ENCODE measurements around the gene TNS1. TPM values are rescaled to one million over a fixed set of nuclear protein-coding genes. Genes with fewer than 3 reads are reported as not detected.

TNS1 gene
- total RNA-seq, 4 donors from 2014 or later = 169 to 316 (median 229) TPM

- Histone ChIP-seq H3K4me3 (replicated peaks in 1 of 3) (no peak overlapping the region), H3K27ac (peak overlapping the region in 2 of 3 donors; percentile 7 to 39), H3K36me3 (peaks cover 33 to 44% of the 10 kb centered on the region in 2 donors), H3K27me3 (no peaks in the 10 kb centered on the region), H3K4me1 (peaks cover 13 to 42% of the 10 kb centered on the region in 2 donors), H3K9me3 (no peaks in the 10 kb centered on the region)
- intact Hi-C loops (cut with DNase I) = no loop called here
- no peak for DNase-seq
- WGBS, 2 donors = 88 to 98% methylated on average over 4 of the region's 4 CpGs
- no peak for TF ChIP-seq POLR2A (IDR thresholded peaks at IDR 0.05)
- TF ChIP-seq CTCF (IDR thresholded peaks at IDR 0.05) = no peak
Observed at GRCh38 chr2:217875556-217876252, 127.1 kb downstream of the TNS1 start.

GRCh38 chr2:217875138-217875537, 127.7 kb downstream of the TNS1 start:
- intact Hi-C loops (cut with DNase I) = no loop called here
- H3K36me3 ChIP-seq = peaks cover 31 to 44% of the 10 kb centered on the region in 2 donors
- H3K27ac ChIP-seq = no peak overlapping the region

GRCh38 chr2:217873371-217873770, 129.4 kb downstream of the TNS1 start:
- DNase-seq = no peak
- no peak for TF ChIP-seq CTCF (IDR thresholded peaks at IDR 0.05)
- TF ChIP-seq POLR2A (IDR thresholded peaks at IDR 0.05) = no peak
- no peak overlapping the region for H3K27ac ChIP-seq
- H3K4me1 ChIP-seq = peaks cover 0 to 18% of the 10 kb centered on the region in 2 donors
- no peaks in the 10 kb centered on the region for H3K9me3 ChIP-seq
- H3K4me3 ChIP-seq (replicated peaks in 1 of 3) = no peak overlapping the region
- H3K27me3 ChIP-seq = no peaks in the 10 kb centered on the region
- 86 to 89% methylated on average over 8 of the region's 8 CpGs for WGBS, 2 donors
- H3K36me3 ChIP-seq = peaks cover 31 to 37% of the 10 kb centered on the region in 2 donors
- intact Hi-C loops (cut with DNase I) = no loop called here

More at GRCh38 chr2:217875138-217875537, 127.7 kb downstream of the TNS1 start:
- Histone ChIP-seq H3K9me3 (no peaks in the 10 kb centered on the region), H3K4me3 (replicated peaks in 1 of 3) (no peak overlapping the region), H3K27me3 (no peaks in the 10 kb centered on the region), H3K4me1 (peaks cover 13 to 36% of the 10 kb centered on the region in 2 donors)
- no peak for TF ChIP-seq POLR2A (IDR thresholded peaks at IDR 0.05)
- TF ChIP-seq CTCF (IDR thresholded peaks at IDR 0.05) = no peak
- WGBS, 2 donors = 100% methylated on average over 1 of the region's 1 CpG
- DNase-seq = no peak

- intact Hi-C loops (cut with DNase I) = no loop called here
- DNase-seq = no peak
- Histone ChIP-seq H3K36me3 (peaks cover 39 to 44% of the 10 kb centered on the region in 2 donors), H3K4me1 (peaks cover 0 to 12% of the 10 kb centered on the region in 2 donors), H3K27me3 (no peaks in the 10 kb centered on the region), H3K27ac (no peak overlapping the region), H3K9me3 (no peaks in the 10 kb centered on the region), H3K4me3 (replicated peaks in 1 of 3) (no peak overlapping the region)
- TF ChIP-seq CTCF (IDR thresholded peaks at IDR 0.05) (no peak), POLR2A (IDR thresholded peaks at IDR 0.05) (no peak)
- WGBS, 2 donors = 79 to 91% methylated on average over 2 of the region's 2 CpGs
Observed at GRCh38 chr2:217872319-217872718, 130.5 kb downstream of the TNS1 start.

GRCh38 chr2:217870528-217871011, 132.2 kb downstream of the TNS1 start:
- Histone ChIP-seq H3K4me3 (replicated peaks in 1 of 3) (no peak overlapping the region), H3K27ac (no peak overlapping the region), H3K36me3 (peaks cover 36 to 58% of the 10 kb centered on the region in 2 donors), H3K4me1 (peaks cover 0 to 3% of the 10 kb centered on the region in 2 donors), H3K9me3 (no peaks in the 10 kb centered on the region), H3K27me3 (no peaks in the 10 kb centered on the region)
- no peak for DNase-seq
- intact Hi-C loops (cut with DNase I) = no loop called here
- TF ChIP-seq CTCF (IDR thresholded peaks at IDR 0.05) (no peak), POLR2A (IDR thresholded peaks at IDR 0.05) (no peak)
- 81 to 84% methylated on average over 10 to 11 of the region's 13 CpGs for WGBS, 2 donors

Data from thyroid gland (tissue), 4 donors.